Thoracic aorta (tissue), 2 donors: ENCODE measurements around the gene ATXN7. TPM values are rescaled to one million over a fixed set of nuclear protein-coding genes. Genes with fewer than 3 reads are reported as not detected.

Experiments
- ATAC-seq: fragments of 150-250 bp; one replicate; pipeline ENCODE4 v1.8.0; 2017; ENCODE audit warnings: low read depth; ENCODE audit not compliant: insufficient number of reproducible peaks, low FRiP score
- DNase-seq: peaks from one replicate; pipeline ENCODE4 v3.0.0-alpha.2; 2020; ENCODE audit warnings: low spot score
- H3K27ac ChIP-seq, 2 donors: fragments of 200-600 bp; sonication (generic); 1 replicate in 1 of 2; 2 replicates in 1 of 2; pipeline ENCODE4 v1.5.1; 2016; ENCODE audit warnings: mild to moderate bottlenecking in 2 of 2, moderate library complexity in 2 of 2
- H3K27me3 ChIP-seq: fragments of 200-600 bp; sonication (generic); replicated peaks from 2 replicates; pipeline ENCODE4 v1.6.0; 2016; ENCODE audit warnings: mild to moderate bottlenecking; ENCODE audit not compliant: insufficient read depth
- H3K36me3 ChIP-seq: fragments of 200-600 bp; sonication (generic); one replicate; pipeline ENCODE4 v1.5.1; 2016
- H3K4me1 ChIP-seq, 2 donors: fragments of 200-600 bp; sonication (generic); 1 replicate in 1 of 2; 2 replicates in 1 of 2; pipeline versions ENCODE4 v1.5.1 to v1.6.0; 2016; ENCODE audit warnings: low read depth in 2 of 2, mild to moderate bottlenecking in 1 of 2; ENCODE audit not compliant: control insufficient read depth in 1 of 2
- H3K4me3 ChIP-seq: fragments of 200-600 bp; sonication (generic); 2 replicates; pipeline ENCODE4 v1.5.1; 2016; ENCODE audit warnings: mild to moderate bottlenecking
- H3K9me3 ChIP-seq: fragments of 200-600 bp; sonication (generic); 2 replicates; pipeline ENCODE4 v1.5.1; 2016
- CTCF ChIP-seq: fragments of 200-600 bp; sonication (generic); IDR thresholded peaks from one replicate; pipeline ENCODE4 v1.5.1; 2019; ENCODE audit warnings: antibody characterized with exemption
- total RNA-seq, 2 donors: library from RNA; depleted of rRNA; stranded (reverse); fragments of >200 nt; gene quantifications; one replicate each; pipeline versions ENCODE4 v1.1.0 to v1.2.3, GENCODE V29; 2016

The ATXN7 gene
- total RNA-seq, 2 donors from 2014 or later = 32.5 to 38.4 TPM

DNA sequence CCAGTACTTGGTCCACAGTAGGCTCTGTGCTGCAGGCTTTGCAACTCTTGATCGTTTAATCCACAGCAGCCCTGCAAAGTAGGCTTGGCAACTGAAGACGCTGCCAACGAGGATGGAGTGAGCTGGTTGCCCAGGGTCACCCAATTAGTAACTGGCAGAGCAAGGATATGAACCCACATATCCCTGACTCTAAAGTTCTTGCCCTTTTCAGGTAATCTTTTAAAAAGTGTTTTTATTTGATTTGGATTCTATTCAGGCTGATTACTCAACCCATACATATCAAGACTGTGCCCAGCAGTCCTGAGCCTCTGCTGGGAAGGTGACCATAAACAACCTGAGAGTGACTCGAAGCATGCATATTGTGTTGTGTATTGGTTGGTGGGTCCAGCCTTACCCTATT lies 109.3 kb downstream of the ATXN7 start:
- TF ChIP-seq CTCF = no peak
- Histone ChIP-seq H3K36me3 (no peaks in the 10 kb centered on the region), H3K4me3 (no peak overlapping the region), H3K27me3 (no peaks in the 10 kb centered on the region), H3K4me1 (peaks cover 54 to 78% of the 10 kb centered on the region in 2 donors), H3K9me3 (no peaks in the 10 kb centered on the region), H3K27ac (no peak overlapping the region)
- DNase-seq = no peak
- ATAC-seq = no peak

DNA sequence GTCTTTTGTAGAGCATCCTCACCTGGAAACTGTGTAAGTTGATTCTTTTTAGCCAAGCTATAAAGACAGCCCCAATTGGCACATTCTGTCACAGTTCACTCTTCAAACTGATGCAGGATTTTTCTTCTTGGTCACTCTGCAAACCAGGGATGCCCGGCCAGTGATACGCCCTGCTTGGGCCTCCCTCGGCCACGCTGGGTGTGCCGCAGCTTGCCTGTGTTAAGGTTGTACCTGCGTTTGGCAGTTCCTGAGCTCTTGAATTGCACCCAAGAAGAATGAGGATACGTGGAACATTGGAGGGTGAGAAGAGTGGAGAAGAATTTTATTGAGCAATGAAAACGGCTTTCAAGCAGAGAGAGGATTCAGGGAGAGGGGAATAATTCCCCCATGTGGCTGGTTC lies 109.7 kb downstream of the ATXN7 start:
- no peaks in the 10 kb centered on the region for H3K27me3 ChIP-seq

DNA sequence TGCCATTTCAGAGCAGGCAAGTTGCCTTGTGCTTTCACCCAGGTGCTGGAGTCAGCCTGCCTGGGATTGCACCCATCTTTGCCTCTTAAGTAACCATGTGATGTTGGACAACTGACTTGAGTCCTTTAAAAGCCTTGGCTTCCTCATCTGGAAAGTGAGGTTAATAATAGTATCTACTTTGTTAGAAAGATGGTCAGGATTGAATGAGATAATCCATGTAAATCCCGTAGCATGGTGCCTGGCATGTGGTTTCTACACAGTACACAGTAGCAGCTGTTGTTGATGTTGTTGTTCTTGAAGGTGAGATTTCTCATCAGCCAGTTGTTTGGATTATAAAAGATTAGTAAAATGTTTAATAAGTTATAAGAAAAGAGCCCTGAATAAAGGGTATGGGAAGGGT lies 110.8 kb downstream of the ATXN7 start:
- H3K9me3 ChIP-seq = no peaks in the 10 kb centered on the region
- H3K4me1 ChIP-seq = peaks cover 43 to 78% of the 10 kb centered on the region in 2 donors
- no peak for TF ChIP-seq CTCF
- DNase-seq (no peak), ATAC-seq (no peak)
- no peaks in the 10 kb centered on the region for H3K27me3 ChIP-seq
- H3K27ac ChIP-seq = no peak overlapping the region
- no peaks in the 10 kb centered on the region for H3K36me3 ChIP-seq
- H3K4me3 ChIP-seq = no peak overlapping the region

More for the DNA sequence above, 109.7 kb downstream of the ATXN7 start:
- H3K27ac ChIP-seq = no peak overlapping the region
- H3K36me3 ChIP-seq = no peaks in the 10 kb centered on the region
- peaks cover 50 to 78% of the 10 kb centered on the region in 2 donors for H3K4me1 ChIP-seq
- no peak for TF ChIP-seq CTCF
- ATAC-seq = no peak
- no peak overlapping the region for H3K4me3 ChIP-seq
- no peaks in the 10 kb centered on the region for H3K9me3 ChIP-seq
- DNase-seq = no peak

DNA sequence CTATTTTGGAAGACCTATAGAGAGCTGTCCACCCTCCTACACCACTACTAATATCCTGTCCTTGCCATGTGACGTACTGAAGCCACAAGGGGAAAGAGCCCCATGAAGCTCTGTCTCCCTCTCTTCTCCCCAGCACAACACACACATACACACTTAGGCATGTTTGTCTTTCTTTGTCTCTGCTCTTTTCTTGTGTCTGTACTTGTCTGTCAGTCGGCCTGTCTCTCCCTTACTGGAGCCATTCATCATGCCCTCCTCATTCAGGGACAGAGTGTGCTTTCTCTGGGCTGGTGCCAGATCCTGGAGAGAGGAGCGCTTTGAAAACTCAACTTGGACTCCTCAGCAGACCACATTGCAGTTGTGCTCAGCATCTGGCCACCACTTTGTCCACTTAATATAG lies 112.1 kb downstream of the ATXN7 start:
- Histone ChIP-seq H3K27ac (no peak overlapping the region), H3K36me3 (peaks cover 7% of the 10 kb centered on the region), H3K27me3 (no peaks in the 10 kb centered on the region), H3K9me3 (no peaks in the 10 kb centered on the region), H3K4me3 (no peak overlapping the region), H3K4me1 (peaks cover 32 to 72% of the 10 kb centered on the region in 2 donors)
- TF ChIP-seq CTCF = no peak
- DNase-seq = no peak
- ATAC-seq = no peak

- TF ChIP-seq CTCF = no peak
- no peak for DNase-seq
- peaks cover 26 to 66% of the 10 kb centered on the region in 2 donors for H3K4me1 ChIP-seq
- no peaks in the 10 kb centered on the region for H3K9me3 ChIP-seq
- no peak overlapping the region for H3K4me3 ChIP-seq
- ATAC-seq = no peak
- no peak overlapping the region for H3K27ac ChIP-seq
- H3K27me3 ChIP-seq = no peaks in the 10 kb centered on the region
- peaks cover 10% of the 10 kb centered on the region for H3K36me3 ChIP-seq
Measured at GRCh38 chr3:63976161-63976871, 112.6 kb downstream of the ATXN7 start.
